K562 (cell line): ENCODE results near the gene IDUA. TPM values are rescaled to one million over a fixed set of nuclear protein-coding genes. Genes with fewer than 3 reads are reported as not detected.

Experiments
- ESRRA ChIP-seq: fragments of 450-650 bp; IDR thresholded peaks from 2 replicates; pipeline ENCODE4 v1.6.1; 2014; ENCODE audit warnings: low read depth, mild to moderate bottlenecking, moderate library complexity, borderline replicate concordance
- GTF2B ChIP-seq: IDR thresholded peaks from 2 replicates; pipeline ENCODE4 v1.6.1; 2011; ENCODE audit not compliant: insufficient read length; ENCODE audit errors: extremely low read depth
- HNRNPK ChIP-seq: fragments of 200-400 bp; formaldehyde crosslinking; IDR thresholded peaks from one replicate; pipeline ENCODE4 v1.6.1; 2018; ENCODE audit warnings: mild to moderate bottlenecking, low read depth, low read length; ENCODE audit not compliant: poor library complexity, severe bottlenecking
- SAFB ChIP-seq: fragments of 200-400 bp; formaldehyde crosslinking; IDR thresholded peaks from 2 replicates; pipeline ENCODE4 v1.6.1; 2017; ENCODE audit warnings: low read depth, low read length, borderline replicate concordance
- SLC30A9 ChIP-seq: fragments of 250-450 bp; sonication (Bioruptor Pico); IDR thresholded peaks from 2 replicates; pipeline ENCODE4 v1.8.0; 2022; ENCODE audit warnings: mild to moderate bottlenecking, moderate library complexity
- ZNF318 ChIP-seq, 2 experiments: fragments of 450-650 bp; IDR thresholded peaks; 2 replicates each; pipeline ENCODE4 v1.6.1; 2016; ENCODE audit warnings: mild to moderate bottlenecking in 2 of 2, borderline replicate concordance in 1 of 2, low read depth in 1 of 2, moderate library complexity in 1 of 2
- ZNF449 ChIP-seq: fragments of 250-450 bp; sonication (Bioruptor Pico); IDR thresholded peaks from 2 replicates; pipeline ENCODE4 v1.8.0; 2022; ENCODE audit warnings: moderate library complexity, mild to moderate bottlenecking, inconsistent platforms
- polyA plus RNA-seq, 8 experiments: library from polyadenylated mRNA; depleted of rRNA in 4 of 8; stranded (reverse) in 5 of 8; unstranded in 3 of 8; fragments of >200 nt; fragmentation: Nextera tagmentation in 2 of 8; fragmentation: Illumina TruSeq in 1 of 8; extraction: Ambion mirVana in 2 of 8; extraction: Trizol in 1 of 8; gene quantifications; 2 replicates each; pipeline versions ENCODE4 v1.2.1 to v1.2.3, GENCODE V29; 2011 to 2014; ENCODE audit warnings: inconsistent platforms in 1 of 8, missing spikeins in 1 of 8
- total RNA-seq, 7 experiments: library from RNA; depleted of rRNA in 6 of 7; stranded (reverse); fragments of >200 nt in 6 of 7; fragmentation: Illumina TruSeq in 2 of 7; extraction: Trizol in 2 of 7; gene quantifications; 2 replicates each; pipeline versions ENCODE4 v1.2.1 to v1.2.3, GENCODE V29; 2011 to 2021; ENCODE audit warnings: low replicate concordance in 1 of 7

Gene IDUA
- total and polyA plus RNA-seq, 9 of the 15 experiments (the other 6 are each of a cell fraction or from before 2014, with no cell fraction given): 0.04 to 16.1 (median 1.2) TPM

GRCh38 chr4:973431-974397 lies 13.1 kb upstream of the IDUA start, which contains the start of gene DGKQ (continued):
- TF ChIP-seq ZNF318 (IDR thresholded peaks at IDR 0.05; ENCODE audit: borderline replicate concordance in 1 of 2, low read depth in 1 of 2): no peak
- TF ChIP-seq SLC30A9: no peak
- no peak for TF ChIP-seq GTF2B
- no peak for TF ChIP-seq HNRNPK
- TF ChIP-seq ESRRA: no peak
- peak; percentile 97 for TF ChIP-seq SAFB
- no peak for TF ChIP-seq ZNF449 (CRISPR knock-in tag)
